Right forelimb (tissue), 1 donor: ENCODE measurements around the gene SLC66A2.
"Not testable (repeated sequence)": the region's sequence is repeated elsewhere in the genome, so short reads cannot be mapped to it uniquely, and the experiment has no call there.

Source experiments
- DNase-seq: peaks from one replicate; pipeline ENCODE4 v3.0.0-alpha.2; 2018

The SLC66A2 gene

DNA sequence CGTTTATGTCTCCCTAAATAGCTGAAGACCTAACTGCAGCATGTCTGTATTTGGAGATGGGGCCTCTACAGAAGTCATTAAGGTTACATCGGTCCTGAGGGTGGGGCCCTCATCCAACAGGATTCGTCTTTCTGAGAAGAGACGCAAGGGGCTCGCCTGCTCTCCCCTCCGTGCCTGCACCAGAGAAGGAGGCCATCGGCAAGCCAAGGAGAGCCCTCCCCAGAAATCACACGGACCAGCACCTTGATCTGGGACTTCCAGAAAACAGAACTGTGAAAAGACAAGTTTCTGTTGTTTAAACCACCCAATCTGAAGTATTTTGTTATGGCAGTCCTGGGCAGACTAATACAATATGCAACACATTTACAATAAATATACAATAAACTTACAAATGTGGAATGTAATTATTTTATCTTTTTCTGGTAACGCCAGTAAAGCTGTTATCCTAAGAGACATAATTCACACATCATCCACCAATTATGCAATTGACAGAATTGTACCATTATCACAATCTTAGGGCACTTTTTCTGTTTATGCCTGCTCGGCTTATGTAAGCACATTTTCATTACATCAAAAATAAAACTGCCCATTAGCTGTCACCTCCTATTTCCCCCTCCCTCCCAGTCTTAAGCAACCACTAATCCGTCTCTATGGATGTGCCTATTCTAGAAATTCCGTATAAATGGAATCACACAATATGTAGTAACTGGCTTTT, 19.1 kb upstream of the SLC66A2 start:
- DNase-seq = no peak

DNA sequence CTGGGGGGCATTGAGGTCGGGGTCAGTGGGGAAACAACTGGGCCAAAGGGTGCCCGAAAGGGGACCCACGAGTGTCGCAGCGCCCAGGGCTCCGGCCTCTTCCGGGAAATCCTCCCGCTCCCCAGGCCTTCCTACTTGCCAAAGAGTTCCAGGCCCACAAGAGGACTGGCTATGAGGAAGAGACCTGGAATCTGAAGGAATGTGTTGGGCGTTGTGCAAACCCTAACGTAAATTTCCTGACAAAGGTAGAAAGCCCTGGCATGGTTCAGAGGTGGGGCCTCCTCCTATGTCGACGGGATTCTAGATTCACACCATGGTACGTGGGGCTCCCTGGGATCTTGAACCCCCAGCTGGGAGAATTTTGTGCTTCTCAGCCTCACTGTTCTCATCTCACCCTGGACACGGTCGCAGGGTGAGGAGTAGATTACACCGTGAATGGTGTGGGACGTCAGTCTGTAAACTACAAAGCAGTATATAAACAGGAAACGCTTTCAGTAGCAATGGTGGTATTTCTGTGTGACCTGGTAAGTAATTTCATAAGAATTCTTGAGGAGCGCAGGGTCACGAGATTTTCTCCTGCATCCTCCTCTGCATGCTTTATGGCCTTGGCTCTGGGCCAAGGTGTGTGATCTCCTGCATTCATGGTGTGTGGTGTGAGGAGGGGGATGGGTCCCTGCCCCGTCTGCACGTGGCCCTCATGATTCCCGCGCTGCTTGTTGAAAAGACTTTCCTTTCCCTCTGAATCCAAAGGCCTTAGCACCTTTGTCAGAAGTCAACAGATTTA, 13.9 kb upstream of the SLC66A2 start:
- no peak for DNase-seq

DNA sequence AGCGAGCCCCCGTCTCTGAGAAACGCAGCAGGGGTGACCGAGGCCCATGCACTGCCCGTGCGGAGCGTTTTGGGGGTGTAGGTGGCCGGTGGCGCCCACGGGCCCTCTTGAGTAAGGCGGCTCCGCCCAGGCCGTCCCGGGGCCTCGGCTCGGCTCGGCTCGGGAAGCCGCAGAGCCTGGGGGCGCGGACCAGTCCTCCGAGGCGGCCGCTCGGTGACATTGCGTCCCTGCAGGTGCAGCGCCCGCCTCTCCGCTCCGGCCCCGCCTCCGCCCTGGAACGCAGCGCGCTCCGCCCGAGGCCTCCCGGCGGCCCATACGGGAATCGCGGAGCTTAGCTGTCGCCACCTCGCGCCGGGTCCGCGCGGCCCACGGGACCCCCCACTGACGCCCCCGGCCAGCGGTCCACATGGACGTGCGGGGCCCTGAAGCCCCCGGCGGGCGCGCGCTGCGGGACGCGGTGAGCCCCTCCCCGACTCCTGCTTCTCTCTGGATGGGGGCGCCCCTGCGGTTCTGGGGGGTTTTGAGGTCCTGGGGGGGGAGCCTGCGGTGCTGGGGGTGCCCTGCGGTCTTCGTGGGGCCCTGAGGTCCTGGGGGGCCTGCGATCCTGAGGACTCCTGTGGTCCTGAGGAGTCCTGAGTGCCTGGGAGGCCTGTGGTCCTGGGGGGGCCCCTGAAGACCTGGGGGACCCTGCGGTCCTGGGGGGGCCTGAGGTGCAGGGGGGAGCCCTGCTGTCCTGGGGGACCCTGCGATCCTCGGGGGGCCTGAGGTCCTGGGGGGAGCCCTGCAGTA, 13.1 kb upstream of the SLC66A2 start, which contains the start of gene HSBP1L1:
TSS of gene HSBP1L1 (plus strand) at position 314 of the 789 bp plus-strand sequence. CDS start at position 407, 93 bp downstream.
- DNase-seq = peak; percentile 65

DNA sequence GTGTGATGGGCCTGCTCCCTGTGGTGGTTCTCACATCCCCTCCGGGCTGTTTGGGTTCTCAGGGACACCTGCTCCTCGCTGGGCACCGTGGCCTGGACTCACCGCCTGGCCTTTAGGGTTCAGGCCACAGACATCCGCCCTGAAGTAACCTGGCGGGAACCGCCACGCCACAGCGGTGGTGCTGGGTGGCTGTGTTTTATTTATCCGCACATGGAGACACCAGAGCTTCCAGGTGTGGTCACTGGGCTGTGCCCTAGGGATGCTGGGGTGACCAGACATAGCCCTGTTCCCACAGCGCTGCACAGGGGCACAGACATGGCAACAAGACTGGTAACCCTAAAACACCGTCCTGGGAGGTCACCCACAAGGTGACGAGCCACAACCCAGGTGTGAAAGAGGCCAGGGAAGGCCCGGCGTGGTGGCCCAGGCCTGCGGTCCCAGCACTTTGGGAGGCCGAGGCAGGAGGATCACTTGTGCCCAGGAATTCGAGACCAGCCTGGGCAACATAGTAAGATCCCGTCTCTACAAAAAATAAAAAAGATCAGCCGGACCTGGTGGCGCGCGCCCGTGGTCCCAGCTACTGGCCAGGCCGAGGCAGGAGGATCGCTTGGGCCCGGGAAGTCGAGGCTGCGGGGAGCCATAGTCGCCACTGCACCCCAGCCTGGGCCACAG, 12.3 kb upstream of the SLC66A2 start:
- no peak for DNase-seq

DNA sequence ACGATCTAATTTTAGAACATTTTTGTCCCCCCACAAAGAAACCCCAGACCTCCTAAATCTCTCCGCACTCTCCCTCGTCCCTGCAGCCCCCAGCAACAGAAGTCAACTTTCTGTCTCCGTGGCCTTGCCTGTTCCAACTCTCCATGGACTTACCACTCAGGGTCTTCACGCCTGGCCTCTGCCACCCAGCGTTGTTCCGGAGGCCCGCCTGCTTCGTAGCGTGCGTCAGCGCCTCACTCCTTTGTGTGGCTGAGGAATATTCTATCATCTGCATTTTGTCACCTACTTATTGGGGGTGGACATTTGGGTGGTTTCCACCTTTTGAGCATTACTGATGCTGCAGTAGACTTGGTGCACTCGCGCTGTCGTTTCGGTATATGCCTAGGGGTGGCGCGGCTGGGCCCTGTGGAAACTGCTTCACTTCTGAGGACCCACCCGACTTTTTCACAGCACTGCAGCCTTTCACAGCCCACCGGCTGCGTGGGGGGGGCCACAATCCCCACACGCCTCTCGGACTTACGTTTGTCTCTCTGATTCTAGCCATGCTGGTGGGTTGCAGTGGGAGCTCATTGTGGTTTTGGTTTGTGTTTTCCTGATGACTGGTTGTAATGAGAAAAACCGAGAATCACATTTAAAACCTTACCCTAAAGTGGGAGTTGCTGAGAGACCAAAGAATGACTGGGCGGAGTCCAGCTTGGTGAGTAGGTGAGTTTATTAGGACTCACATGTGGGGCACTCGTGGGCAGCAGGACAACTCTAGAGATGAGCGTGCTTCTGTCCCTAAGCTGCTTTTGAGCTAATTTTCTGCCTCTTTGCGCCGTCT, 11.6 kb upstream of the SLC66A2 start:
- no peak for DNase-seq

DNA sequence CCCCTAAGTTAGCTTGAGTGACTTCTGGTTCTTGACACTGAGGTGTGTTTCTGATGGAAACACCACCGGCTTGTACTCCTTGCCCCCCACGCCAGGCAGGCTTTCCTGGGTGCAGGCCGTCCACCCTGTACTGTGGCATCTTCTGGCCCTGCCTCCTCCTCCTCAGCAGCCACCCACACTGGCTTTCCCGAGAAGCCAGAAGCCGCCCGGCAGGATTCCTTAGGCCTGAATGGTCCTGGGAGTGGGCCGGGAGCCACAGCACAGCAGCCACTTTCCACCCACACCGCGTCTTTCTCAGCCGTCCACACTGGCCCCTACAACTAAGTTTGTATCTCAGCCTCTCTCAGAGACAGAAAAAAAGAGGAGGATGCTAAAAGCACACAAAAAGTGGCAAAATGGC, 10.9 kb upstream of the SLC66A2 start:
- DNase-seq = no peak

DNA sequence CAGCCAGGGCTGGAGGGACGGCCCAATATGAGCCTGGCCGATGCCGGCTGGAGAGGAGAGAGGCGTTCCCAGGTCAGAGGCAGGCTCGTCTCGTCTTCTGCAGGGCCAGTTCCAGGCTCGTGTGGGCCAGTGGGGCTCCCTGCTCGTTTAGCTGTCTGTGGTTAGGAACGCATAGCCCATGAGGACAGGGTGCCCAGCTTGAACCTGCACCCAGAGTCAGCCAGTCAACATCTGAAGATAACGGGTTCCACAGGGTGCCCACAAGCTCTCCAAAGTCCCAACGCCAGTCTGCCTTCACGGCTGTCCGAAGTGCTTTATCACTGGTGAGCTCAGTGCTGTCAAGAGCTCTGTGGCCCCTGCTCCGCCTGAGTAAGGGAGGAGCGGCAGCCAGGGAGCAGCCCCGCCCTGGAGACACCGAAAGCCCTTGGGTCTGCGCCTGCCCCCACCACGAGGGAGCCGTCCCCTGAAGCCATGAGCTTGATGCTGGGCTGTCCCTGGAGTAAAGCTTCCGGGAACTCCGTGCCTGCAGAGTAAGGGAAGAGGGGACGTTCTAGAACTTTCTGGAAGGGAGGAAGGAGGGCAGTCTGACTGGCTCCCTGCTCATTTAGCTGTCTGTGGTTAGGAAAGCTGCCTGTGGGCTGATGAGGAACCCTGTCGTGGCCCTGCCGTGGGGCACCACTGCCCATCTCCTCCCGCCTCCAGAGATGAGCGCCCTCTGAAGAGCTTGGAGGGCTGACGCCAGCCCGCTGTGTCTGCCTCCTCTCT, 10.3 kb upstream of the SLC66A2 start:
- no peak for DNase-seq

DNA sequence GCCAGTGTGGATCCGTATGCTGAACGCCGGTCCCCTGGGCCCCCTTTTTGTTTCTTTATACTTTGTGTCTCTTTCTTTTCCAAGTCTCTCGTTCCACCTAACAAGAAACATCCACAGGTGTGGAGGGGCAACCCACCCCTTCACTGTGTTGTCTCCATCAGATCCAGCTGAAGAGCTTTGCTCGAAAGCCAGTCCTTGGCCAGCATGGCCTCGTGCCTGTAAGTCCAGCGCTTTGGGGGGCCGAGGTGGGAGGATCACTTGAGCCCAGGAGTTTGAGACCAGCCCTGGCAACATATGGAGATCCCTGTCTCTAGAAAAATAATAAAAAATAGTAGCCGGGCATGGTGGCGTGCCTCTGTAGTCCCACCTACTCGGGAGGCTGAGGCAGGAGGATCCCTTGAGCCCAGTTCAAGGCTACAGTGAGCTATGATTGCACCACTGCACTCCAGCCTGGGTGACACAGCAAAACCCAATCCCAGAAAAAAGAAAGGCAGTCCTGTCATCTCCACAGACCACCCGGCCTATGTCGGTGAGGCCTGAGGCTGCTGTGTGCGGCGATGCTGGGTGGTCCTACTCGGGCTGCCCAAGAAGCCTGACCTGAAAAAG, 9.6 kb upstream of the SLC66A2 start:
- no peak for DNase-seq

GRCh38 chr18:79960161-79960801, 8.8 kb upstream of the SLC66A2 start:
- not testable (repeated sequence) for DNase-seq

DNA sequence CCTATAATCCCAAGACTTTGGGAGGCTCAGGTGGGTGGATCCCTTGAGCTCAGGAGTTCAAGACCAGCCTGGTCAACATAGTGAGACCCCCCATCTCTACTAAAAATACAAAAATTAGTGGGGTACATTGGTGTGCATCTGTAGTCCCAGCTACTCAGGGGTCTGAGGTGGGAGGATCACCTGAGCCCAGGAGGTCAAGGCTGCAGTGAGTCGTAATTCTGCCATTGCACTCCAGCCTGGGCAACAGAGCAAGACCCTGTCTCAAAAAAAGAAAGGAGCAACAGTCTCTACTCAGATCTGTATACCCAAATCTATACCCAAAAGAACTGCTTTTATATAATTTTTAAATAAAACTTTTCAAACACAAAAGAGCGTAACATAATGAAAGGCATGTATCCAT, 7.5 kb upstream of the SLC66A2 start:
- DNase-seq = no peak

GRCh38 chr18:79956276-79956675, 4.8 kb upstream of the SLC66A2 start:
- no peak for DNase-seq

DNA sequence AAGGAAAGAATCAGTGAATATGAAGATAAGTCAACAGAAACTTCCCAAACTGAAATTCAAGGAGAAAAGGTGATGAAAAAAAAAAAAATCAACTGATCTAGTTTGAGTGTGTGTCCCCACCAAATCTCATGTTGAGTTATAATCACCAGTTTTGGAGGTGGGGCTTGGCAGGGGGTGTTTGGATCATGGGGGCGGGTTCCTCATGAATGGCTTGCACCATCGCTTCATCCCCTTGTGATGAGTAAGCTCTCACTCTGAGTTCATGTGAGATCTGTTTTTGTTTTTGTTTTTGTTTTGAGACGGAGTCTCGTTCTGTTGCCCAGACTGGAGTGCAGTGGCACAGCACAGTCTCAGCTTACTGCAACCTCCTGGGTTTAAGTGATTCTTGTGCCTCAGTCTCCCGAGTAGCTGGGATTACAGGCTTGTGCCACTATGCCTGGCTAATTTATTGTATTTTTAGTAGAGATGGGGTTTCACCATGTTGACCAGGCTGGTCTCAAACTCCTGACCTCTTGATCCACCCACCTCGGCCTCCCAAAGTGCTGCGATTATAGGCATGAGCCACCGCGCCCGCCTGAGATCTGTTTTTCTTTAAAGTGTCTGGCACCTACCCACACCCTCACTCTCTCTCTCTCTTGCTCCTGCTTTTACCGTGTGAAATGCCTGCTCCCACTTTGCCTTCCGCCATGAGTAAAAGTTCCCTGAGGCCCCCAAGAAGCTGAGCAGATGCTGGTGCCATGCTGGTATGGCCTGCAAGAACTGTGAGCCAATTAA, 4.0 kb upstream of the SLC66A2 start:
- DNase-seq = no peak

- peak; percentile 20 for DNase-seq
These were observed 3.3 kb upstream of the SLC66A2 start for GRCh38 chr18:79954791-79955190.

DNA sequence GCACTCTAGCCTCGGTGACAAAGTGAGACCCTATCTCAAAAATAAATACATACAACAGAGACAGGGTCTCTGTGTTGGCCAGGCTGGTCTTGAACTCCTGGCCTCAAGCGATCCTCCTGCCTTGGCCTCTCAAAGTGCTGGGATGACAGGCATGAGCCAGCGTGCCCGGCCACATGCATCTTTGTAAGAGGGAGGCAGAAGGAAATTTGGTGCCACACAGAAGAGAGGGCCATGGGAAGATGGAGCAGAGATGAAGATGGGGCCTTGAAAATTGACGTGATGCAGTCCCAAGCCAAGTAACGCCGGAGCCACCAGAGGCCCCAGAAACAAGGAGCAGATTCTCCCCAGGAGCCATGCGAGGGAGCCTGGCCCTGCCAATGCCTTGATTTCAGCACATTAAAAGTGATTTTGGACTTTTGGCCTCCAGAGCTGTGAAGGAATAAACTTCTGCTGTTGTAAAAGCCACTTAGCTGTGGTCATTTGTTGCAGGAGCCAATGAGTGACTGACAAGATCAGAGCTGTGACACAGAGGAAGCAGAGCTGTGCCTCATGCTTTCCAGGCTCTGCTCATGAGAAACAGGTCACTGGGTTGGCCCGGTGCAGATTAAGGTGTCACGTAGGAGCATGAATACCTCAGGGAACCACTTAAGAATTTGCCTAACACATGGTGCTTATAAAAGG, 2.7 kb upstream of the SLC66A2 start:
- peak; percentile 12 for DNase-seq

- peak; percentile 39 for DNase-seq
These were observed 1.6 kb upstream of the SLC66A2 start for GRCh38 chr18:79952996-79953559.

- peak; percentile 42 for DNase-seq
These were observed 1.1 kb upstream of the SLC66A2 start for GRCh38 chr18:79952456-79952995.

DNA sequence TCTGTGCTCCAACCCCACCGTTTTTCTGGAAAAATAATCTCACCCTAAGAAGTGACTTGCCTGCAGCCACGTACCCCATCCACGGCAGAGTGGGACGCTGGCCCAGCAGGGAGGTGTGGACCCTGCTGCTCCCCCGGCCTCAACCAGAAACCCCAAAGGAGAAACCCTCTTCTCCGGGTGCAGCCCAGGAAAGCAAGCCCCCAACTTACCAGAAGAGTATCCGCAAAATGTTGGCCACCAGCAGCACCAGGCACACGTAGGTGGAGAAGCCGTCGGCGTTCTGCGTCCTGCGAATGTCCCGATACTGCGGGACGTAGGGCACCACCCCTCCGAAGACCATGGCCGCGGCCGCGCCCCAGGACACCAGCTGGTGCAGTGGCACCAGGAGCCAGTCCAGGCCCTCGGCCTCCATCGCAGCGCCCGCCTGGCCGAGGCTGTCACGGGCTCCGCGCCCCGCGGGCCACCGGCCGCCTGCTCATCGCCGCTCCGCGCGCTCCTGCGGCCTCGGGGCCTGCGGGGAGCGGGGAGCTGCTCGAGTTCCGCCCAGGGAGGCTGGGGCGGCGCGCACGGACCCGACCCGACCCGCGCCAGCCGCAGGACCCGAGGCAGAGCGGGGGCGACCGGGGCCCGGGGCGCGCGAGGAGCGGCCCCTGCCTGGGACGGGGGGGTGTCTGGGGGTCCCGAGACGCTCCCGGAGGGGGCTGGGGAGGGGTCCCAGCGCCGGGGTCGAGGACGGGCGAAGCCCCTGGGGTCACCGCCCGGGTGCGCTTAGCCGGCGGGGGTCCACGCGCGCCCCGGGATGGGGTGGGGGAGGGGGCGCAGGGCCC, 725 bp downstream of the SLC66A2 start:
- peak; percentile 58 for DNase-seq
